Rectal smooth muscle tissue (tissue), 1 donor: Measurements from ENCODE around the gene LSAMP.
"Not testable (repeated sequence)": the region's sequence is repeated elsewhere in the genome, so short reads cannot be mapped to it uniquely, and the experiment has no call there.

Experiments
- H3K27ac ChIP-seq: one replicate; pipeline ENCODE4 v1.7.0; 2013; ENCODE audit warnings: low read depth, low read length, inconsistent platforms
- H3K27me3 ChIP-seq: one replicate; pipeline ENCODE4 v1.7.0; 2013; ENCODE audit warnings: low read length; ENCODE audit not compliant: control insufficient read depth, insufficient read depth
- H3K36me3 ChIP-seq: one replicate; pipeline ENCODE4 v1.7.0; 2013; ENCODE audit warnings: low read length; ENCODE audit not compliant: control insufficient read depth, insufficient read depth
- H3K4me1 ChIP-seq: one replicate; pipeline ENCODE4 v1.7.0; 2013; ENCODE audit warnings: low read length; ENCODE audit not compliant: control insufficient read depth, insufficient read depth
- H3K4me3 ChIP-seq: one replicate; pipeline ENCODE4 v1.7.0; 2013; ENCODE audit warnings: low read length
- H3K9ac ChIP-seq: one replicate; pipeline ENCODE4 v1.7.0; 2013; ENCODE audit warnings: low read length

The LSAMP gene

GRCh38 chr3:116241677-116242076, 203.6 kb downstream of the LSAMP start:
- no peak overlapping the region for H3K4me3 ChIP-seq
- H3K4me1 ChIP-seq = no peaks in the 10 kb centered on the region
- H3K9ac ChIP-seq = no peak overlapping the region
- H3K27me3 ChIP-seq = no peaks in the 10 kb centered on the region
- H3K27ac ChIP-seq = no peak overlapping the region
- H3K36me3 ChIP-seq = no peaks in the 10 kb centered on the region

- H3K4me3 ChIP-seq = no peak overlapping the region
- H3K36me3 ChIP-seq = no peaks in the 10 kb centered on the region
- no peak overlapping the region for H3K9ac ChIP-seq
- no peaks in the 10 kb centered on the region for H3K4me1 ChIP-seq
- H3K27ac ChIP-seq = no peak overlapping the region
- no peaks in the 10 kb centered on the region for H3K27me3 ChIP-seq
Observed at GRCh38 chr3:116240261-116240660, 205.0 kb downstream of the LSAMP start.

- H3K9ac ChIP-seq = no peak overlapping the region
- no peaks in the 10 kb centered on the region for H3K36me3 ChIP-seq
- no peak overlapping the region for H3K27ac ChIP-seq
Observed at GRCh38 chr3:116238846-116239565, 206.3 kb downstream of the LSAMP start.

GRCh38 chr3:116233711-116234357, 211.5 kb downstream of the LSAMP start:
- Histone ChIP-seq H3K9ac (no peak overlapping the region), H3K4me3 (no peak overlapping the region), H3K36me3 (no peaks in the 10 kb centered on the region), H3K27me3 (no peaks in the 10 kb centered on the region), H3K4me1 (no peaks in the 10 kb centered on the region), H3K27ac (no peak overlapping the region)

More at GRCh38 chr3:116238846-116239565, 206.3 kb downstream of the LSAMP start:
- no peaks in the 10 kb centered on the region for H3K27me3 ChIP-seq
- no peak overlapping the region for H3K4me3 ChIP-seq
- no peaks in the 10 kb centered on the region for H3K4me1 ChIP-seq

- H3K4me3 ChIP-seq = no peak overlapping the region
- H3K27ac ChIP-seq = no peak overlapping the region
- H3K27me3 ChIP-seq = no peaks in the 10 kb centered on the region
- no peaks in the 10 kb centered on the region for H3K4me1 ChIP-seq
- H3K9ac ChIP-seq = no peak overlapping the region
- H3K36me3 ChIP-seq = no peaks in the 10 kb centered on the region
Observed at GRCh38 chr3:116230431-116231020, 214.8 kb downstream of the LSAMP start.

- no peak overlapping the region for H3K9ac ChIP-seq
Observed at GRCh38 chr3:116226266-116226665, 219.0 kb downstream of the LSAMP start.

GRCh38 chr3:116216761-116217160, 228.5 kb downstream of the LSAMP start:
- no peaks in the 10 kb centered on the region for H3K4me1 ChIP-seq
- no peaks in the 10 kb centered on the region for H3K36me3 ChIP-seq
- no peak overlapping the region for H3K27ac ChIP-seq
- H3K4me3 ChIP-seq = no peak overlapping the region
- no peaks in the 10 kb centered on the region for H3K27me3 ChIP-seq
- no peak overlapping the region for H3K9ac ChIP-seq

More at GRCh38 chr3:116226266-116226665, 219.0 kb downstream of the LSAMP start:
- Histone ChIP-seq H3K4me1 (no peaks in the 10 kb centered on the region), H3K36me3 (no peaks in the 10 kb centered on the region), H3K27ac (no peak overlapping the region), H3K4me3 (no peak overlapping the region), H3K27me3 (no peaks in the 10 kb centered on the region)

GRCh38 chr3:116211901-116212300, 233.4 kb downstream of the LSAMP start:
- no peaks in the 10 kb centered on the region for H3K27me3 ChIP-seq
- no peak overlapping the region for H3K27ac ChIP-seq
- H3K9ac ChIP-seq = no peak overlapping the region
- no peak overlapping the region for H3K4me3 ChIP-seq
- H3K4me1 ChIP-seq = no peaks in the 10 kb centered on the region
- H3K36me3 ChIP-seq = no peaks in the 10 kb centered on the region

- not testable (repeated sequence) for H3K27me3 ChIP-seq, H3K4me1 ChIP-seq, H3K27ac ChIP-seq, H3K36me3 ChIP-seq, H3K9ac ChIP-seq, H3K4me3 ChIP-seq
Observed at GRCh38 chr3:116208830-116209229, 236.5 kb downstream of the LSAMP start.

- Histone ChIP-seq H3K9ac (no peak overlapping the region), H3K4me1 (no peaks in the 10 kb centered on the region), H3K4me3 (no peak overlapping the region), H3K27me3 (no peaks in the 10 kb centered on the region), H3K36me3 (no peaks in the 10 kb centered on the region), H3K27ac (no peak overlapping the region)
Observed at GRCh38 chr3:116200956-116201690, 244.2 kb downstream of the LSAMP start.

GRCh38 chr3:116199063-116199462, 246.2 kb downstream of the LSAMP start:
- Histone ChIP-seq H3K9ac (no peak overlapping the region), H3K27ac (no peak overlapping the region), H3K4me3 (no peak overlapping the region)

GRCh38 chr3:116198087-116198486, 247.2 kb downstream of the LSAMP start:
- no peak overlapping the region for H3K27ac ChIP-seq

More at GRCh38 chr3:116199063-116199462, 246.2 kb downstream of the LSAMP start:
- no peaks in the 10 kb centered on the region for H3K27me3 ChIP-seq
- H3K36me3 ChIP-seq = no peaks in the 10 kb centered on the region
- H3K4me1 ChIP-seq = no peaks in the 10 kb centered on the region

More at GRCh38 chr3:116198087-116198486, 247.2 kb downstream of the LSAMP start:
- Histone ChIP-seq H3K4me1 (no peaks in the 10 kb centered on the region), H3K36me3 (no peaks in the 10 kb centered on the region), H3K9ac (no peak overlapping the region), H3K4me3 (no peak overlapping the region), H3K27me3 (no peaks in the 10 kb centered on the region)
